ENCODE measurements around the gene C6orf89.

Gene C6orf89

GRCh38 chr6:36968266-36968977, 82.7 kb downstream of the C6orf89 start:
- Histone ChIP-seq H3K4me3 (ENCODE audit: low read length) (no peak overlapping the region), H3K36me3 (ENCODE audit: insufficient read depth, low read length) (peaks cover 62% of the 10 kb centered on the region), H3K27me3 (ENCODE audit: insufficient read depth, low read length) (no peaks in the 10 kb centered on the region), H3K9me3 (ENCODE audit: low read length) (no peaks in the 10 kb centered on the region), H2AFZ (ENCODE audit: low read depth, low read length) (no peak overlapping the region), H3K4me1 (ENCODE audit: insufficient read depth, low read length) (peaks cover under 1% of the 10 kb centered on the region)

DNA sequence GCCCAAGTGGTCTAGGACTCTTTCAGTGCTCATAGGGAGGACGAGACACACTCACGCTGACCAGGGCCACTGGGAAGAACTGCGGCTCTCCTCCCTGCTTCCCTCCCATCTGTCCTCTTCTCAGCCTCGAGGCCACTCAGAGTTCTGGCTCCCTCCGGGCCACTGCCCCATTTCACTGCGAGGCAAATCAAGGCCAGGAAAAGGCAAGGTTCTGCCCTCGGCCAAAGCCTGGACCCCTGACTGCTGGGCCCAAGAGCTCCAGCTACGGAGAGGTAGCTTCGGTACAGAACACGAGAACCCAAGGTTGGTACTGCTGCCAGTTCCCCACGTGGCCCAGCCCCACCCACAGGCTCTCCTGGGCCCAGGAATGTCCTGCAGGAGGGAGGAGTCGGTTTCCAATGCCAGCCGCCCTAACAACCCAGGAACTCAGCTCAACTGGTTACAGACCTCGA, 83.5 kb downstream of the C6orf89 start:
- H2AFZ ChIP-seq (ENCODE audit: low read depth, low read length) = no peak overlapping the region
- H3K4me1 ChIP-seq (ENCODE audit: insufficient read depth, low read length) = no peaks in the 10 kb centered on the region
- no peaks in the 10 kb centered on the region for H3K9me3 ChIP-seq (ENCODE audit: low read length)
- no peaks in the 10 kb centered on the region for H3K27me3 ChIP-seq (ENCODE audit: insufficient read depth, low read length)
- peaks cover 69% of the 10 kb centered on the region for H3K36me3 ChIP-seq (ENCODE audit: insufficient read depth, low read length)
- no peak overlapping the region for H3K4me3 ChIP-seq (ENCODE audit: low read length)

DNA sequence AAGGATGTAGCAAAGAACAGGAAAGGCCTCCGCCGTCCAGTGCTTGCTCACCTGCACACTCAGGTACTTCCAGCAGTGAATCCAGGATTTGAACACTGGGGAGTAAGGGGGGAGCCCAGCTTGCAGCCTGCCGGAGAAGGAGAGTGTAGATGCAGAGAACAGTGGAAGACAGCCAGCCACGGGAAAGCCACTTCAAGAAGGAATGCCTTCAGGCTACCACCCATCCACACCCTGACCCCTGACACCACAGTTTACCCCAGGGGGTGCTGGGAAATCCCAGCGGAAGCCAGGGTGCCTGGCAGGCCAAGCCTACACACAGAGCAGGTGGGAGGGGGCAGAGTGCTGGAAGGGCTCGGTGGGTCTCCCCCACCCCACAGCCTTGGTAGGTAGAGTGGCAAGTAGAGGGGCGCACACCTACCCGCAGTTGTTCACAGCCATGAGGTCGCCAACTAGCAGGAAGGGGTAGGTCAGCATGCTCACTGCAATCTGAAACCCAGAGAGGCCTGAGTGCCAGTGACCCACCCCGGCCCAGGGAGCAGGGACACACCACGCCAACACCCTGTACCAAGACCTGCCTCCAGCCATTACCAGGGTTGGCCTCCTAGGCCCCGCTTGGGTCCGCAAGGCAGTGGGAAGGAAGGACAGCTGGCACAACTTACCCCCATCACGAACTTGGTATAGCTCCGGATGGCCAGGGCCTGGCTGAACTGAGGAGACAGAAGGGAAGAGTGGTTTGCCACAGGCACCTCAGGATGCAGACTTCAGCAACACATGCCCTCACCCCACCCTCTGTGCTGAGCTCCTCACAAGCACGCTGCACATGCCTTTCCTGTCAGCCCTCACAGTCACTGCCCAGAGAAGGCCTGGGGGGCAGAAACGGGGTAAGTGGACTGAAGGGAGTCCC, 84.5 kb downstream of the C6orf89 start:
- H3K36me3 ChIP-seq (ENCODE audit: insufficient read depth, low read length) = peaks cover 79% of the 10 kb centered on the region
- H3K4me1 ChIP-seq (ENCODE audit: insufficient read depth, low read length) = no peaks in the 10 kb centered on the region
- no peak overlapping the region for H2AFZ ChIP-seq (ENCODE audit: low read depth, low read length)
- no peaks in the 10 kb centered on the region for H3K9me3 ChIP-seq (ENCODE audit: low read length)
- no peaks in the 10 kb centered on the region for H3K27me3 ChIP-seq (ENCODE audit: insufficient read depth, low read length)
- no peak overlapping the region for H3K4me3 ChIP-seq (ENCODE audit: low read length)

GRCh38 chr6:36970892-36971842, 85.4 kb downstream of the C6orf89 start:
- no peaks in the 10 kb centered on the region for H3K9me3 ChIP-seq (ENCODE audit: low read length)
- H3K4me1 ChIP-seq (ENCODE audit: insufficient read depth, low read length) = no peaks in the 10 kb centered on the region
- no peak overlapping the region for H2AFZ ChIP-seq (ENCODE audit: low read depth, low read length)
- peaks cover 88% of the 10 kb centered on the region for H3K36me3 ChIP-seq (ENCODE audit: insufficient read depth, low read length)
- no peaks in the 10 kb centered on the region for H3K27me3 ChIP-seq (ENCODE audit: insufficient read depth, low read length)
- no peak overlapping the region for H3K4me3 ChIP-seq (ENCODE audit: low read length)

GRCh38 chr6:36971921-36972673, 86.3 kb downstream of the C6orf89 start:
- Histone ChIP-seq H3K4me1 (ENCODE audit: insufficient read depth, low read length) (no peaks in the 10 kb centered on the region), H2AFZ (ENCODE audit: low read depth, low read length) (no peak overlapping the region), H3K36me3 (ENCODE audit: insufficient read depth, low read length) (peaks cover 96% of the 10 kb centered on the region), H3K27me3 (ENCODE audit: insufficient read depth, low read length) (no peaks in the 10 kb centered on the region), H3K4me3 (ENCODE audit: low read length) (no peak overlapping the region), H3K9me3 (ENCODE audit: low read length) (no peaks in the 10 kb centered on the region)

- no peak overlapping the region for H2AFZ ChIP-seq (ENCODE audit: low read depth, low read length)
- H3K27me3 ChIP-seq (ENCODE audit: insufficient read depth, low read length) = no peaks in the 10 kb centered on the region
- H3K9me3 ChIP-seq (ENCODE audit: low read length) = no peaks in the 10 kb centered on the region
- peaks cover 97% of the 10 kb centered on the region for H3K36me3 ChIP-seq (ENCODE audit: insufficient read depth, low read length)
- H3K4me1 ChIP-seq (ENCODE audit: insufficient read depth, low read length) = no peaks in the 10 kb centered on the region
- H3K4me3 ChIP-seq (ENCODE audit: low read length) = no peak overlapping the region
These were observed 87.4 kb downstream of the C6orf89 start for GRCh38 chr6:36973190-36973589.

- Histone ChIP-seq H3K4me3 (ENCODE audit: low read length) (no peak overlapping the region), H2AFZ (ENCODE audit: low read depth, low read length) (no peak overlapping the region), H3K9me3 (ENCODE audit: low read length) (no peaks in the 10 kb centered on the region), H3K4me1 (ENCODE audit: insufficient read depth, low read length) (no peaks in the 10 kb centered on the region), H3K36me3 (ENCODE audit: insufficient read depth, low read length) (peaks cover 96% of the 10 kb centered on the region), H3K27me3 (ENCODE audit: insufficient read depth, low read length) (no peaks in the 10 kb centered on the region)
These were observed 87.9 kb downstream of the C6orf89 start for GRCh38 chr6:36973647-36974046.

- H3K9me3 ChIP-seq (ENCODE audit: low read length) = no peaks in the 10 kb centered on the region
- peaks cover 79% of the 10 kb centered on the region for H3K36me3 ChIP-seq (ENCODE audit: insufficient read depth, low read length)
- no peak overlapping the region for H3K4me3 ChIP-seq (ENCODE audit: low read length)
- H3K4me1 ChIP-seq (ENCODE audit: insufficient read depth, low read length) = no peaks in the 10 kb centered on the region
- no peaks in the 10 kb centered on the region for H3K27me3 ChIP-seq (ENCODE audit: insufficient read depth, low read length)
- no peak overlapping the region for H2AFZ ChIP-seq (ENCODE audit: low read depth, low read length)
These were observed 89.7 kb downstream of the C6orf89 start for GRCh38 chr6:36975231-36976006.

DNA sequence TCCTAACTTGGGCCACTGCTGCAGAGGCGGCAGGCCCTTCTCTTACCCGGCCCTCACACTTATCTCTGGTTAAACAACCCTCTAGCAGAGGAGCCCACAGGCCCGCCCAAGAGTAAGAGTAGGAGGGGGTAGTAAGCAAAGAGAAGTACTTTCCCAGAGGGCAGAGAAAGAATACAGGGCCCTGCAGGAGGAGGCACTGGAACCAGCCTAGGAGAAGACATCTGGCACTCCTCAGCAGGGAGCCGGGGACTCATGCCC, 90.2 kb downstream of the C6orf89 start:
- no peaks in the 10 kb centered on the region for H3K9me3 ChIP-seq (ENCODE audit: low read length)
- H3K4me1 ChIP-seq (ENCODE audit: insufficient read depth, low read length) = no peaks in the 10 kb centered on the region
- H3K27me3 ChIP-seq (ENCODE audit: insufficient read depth, low read length) = no peaks in the 10 kb centered on the region
- peaks cover 79% of the 10 kb centered on the region for H3K36me3 ChIP-seq (ENCODE audit: insufficient read depth, low read length)
- H3K4me3 ChIP-seq (ENCODE audit: low read length) = no peak overlapping the region
- H2AFZ ChIP-seq (ENCODE audit: low read depth, low read length) = no peak overlapping the region

- Histone ChIP-seq H3K9me3 (ENCODE audit: low read length) (no peaks in the 10 kb centered on the region), H3K4me1 (ENCODE audit: insufficient read depth, low read length) (no peaks in the 10 kb centered on the region), H2AFZ (ENCODE audit: low read depth, low read length) (no peak overlapping the region), H3K27me3 (ENCODE audit: insufficient read depth, low read length) (no peaks in the 10 kb centered on the region), H3K36me3 (ENCODE audit: insufficient read depth, low read length) (peaks cover 74% of the 10 kb centered on the region), H3K4me3 (ENCODE audit: low read length) (no peak overlapping the region)
These were observed 90.8 kb downstream of the C6orf89 start for GRCh38 chr6:36976509-36976908.

DNA sequence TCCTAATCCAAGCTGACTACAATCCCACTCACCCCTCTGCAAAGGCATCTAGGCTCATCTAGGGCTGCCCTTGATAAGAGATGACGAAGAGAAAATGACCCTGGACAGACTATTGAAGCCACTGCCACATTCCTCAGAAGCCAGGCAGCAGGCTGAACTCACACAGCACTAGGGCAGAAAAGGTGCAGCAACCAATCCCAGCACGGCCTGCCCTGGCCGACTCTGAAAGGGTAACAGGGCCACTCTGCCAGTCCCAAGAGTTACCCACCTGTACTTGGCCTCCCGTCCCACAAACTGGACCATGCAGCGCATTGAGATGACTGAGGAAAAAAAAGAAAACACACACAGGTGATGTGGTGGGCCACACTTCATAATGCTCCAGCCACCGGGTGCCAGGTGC, 91.2 kb downstream of the C6orf89 start:
- H3K36me3 ChIP-seq (ENCODE audit: insufficient read depth, low read length) = peaks cover 70% of the 10 kb centered on the region
- H3K4me3 ChIP-seq (ENCODE audit: low read length) = no peak overlapping the region
- H2AFZ ChIP-seq (ENCODE audit: low read depth, low read length) = no peak overlapping the region
- H3K27me3 ChIP-seq (ENCODE audit: insufficient read depth, low read length) = no peaks in the 10 kb centered on the region
- no peaks in the 10 kb centered on the region for H3K9me3 ChIP-seq (ENCODE audit: low read length)
- H3K4me1 ChIP-seq (ENCODE audit: insufficient read depth, low read length) = no peaks in the 10 kb centered on the region

- Histone ChIP-seq H3K4me1 (ENCODE audit: insufficient read depth, low read length) (no peaks in the 10 kb centered on the region), H3K36me3 (ENCODE audit: insufficient read depth, low read length) (peaks cover 64% of the 10 kb centered on the region), H3K9me3 (ENCODE audit: low read length) (no peaks in the 10 kb centered on the region), H3K27me3 (ENCODE audit: insufficient read depth, low read length) (no peaks in the 10 kb centered on the region), H3K4me3 (ENCODE audit: low read length) (no peak overlapping the region), H2AFZ (ENCODE audit: low read depth, low read length) (no peak overlapping the region)
These were observed 91.8 kb downstream of the C6orf89 start for GRCh38 chr6:36977470-36977941.
